Purkinje cell (primary cell): ENCODE results near the gene OR2J1. TPM values are rescaled to one million over a fixed set of nuclear protein-coding genes. Genes with fewer than 3 reads are reported as not detected.

Experiments
- polyA plus RNA-seq: library from polyadenylated mRNA; unstranded; fragments of >200 nt; fragmentation: Nextera tagmentation; gene quantifications from 2 replicates; pipeline ENCODE4 v1.2.1, GENCODE V29; 2014

The OR2J1 gene
- polyA plus RNA-seq: not detected in 2 replicates

DNA sequence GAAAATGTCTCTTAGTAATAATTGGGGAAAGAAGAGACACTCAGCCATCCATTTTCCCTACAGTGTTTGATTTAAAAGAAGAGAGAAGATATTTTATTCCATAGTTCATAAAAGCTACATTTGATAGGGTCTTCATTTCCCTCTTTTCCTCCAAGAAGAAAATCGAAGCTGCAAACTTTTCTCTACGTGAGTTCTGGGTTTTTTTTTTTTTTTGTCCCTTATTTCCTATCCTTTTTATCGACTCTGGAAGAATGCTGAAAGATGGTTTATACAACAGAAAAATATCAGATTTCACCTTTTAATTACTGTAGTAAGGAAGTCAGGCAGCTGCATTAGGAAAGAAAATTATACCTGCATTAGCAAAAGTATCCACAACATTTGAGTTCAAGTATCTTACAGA, at the start of gene OR2J1:
Gene OR2J1, plus strand, starts transcription at position 301 of the 400 bp plus-strand sequence. CDS start 1,453 bp downstream, outside the sequence.

DNA sequence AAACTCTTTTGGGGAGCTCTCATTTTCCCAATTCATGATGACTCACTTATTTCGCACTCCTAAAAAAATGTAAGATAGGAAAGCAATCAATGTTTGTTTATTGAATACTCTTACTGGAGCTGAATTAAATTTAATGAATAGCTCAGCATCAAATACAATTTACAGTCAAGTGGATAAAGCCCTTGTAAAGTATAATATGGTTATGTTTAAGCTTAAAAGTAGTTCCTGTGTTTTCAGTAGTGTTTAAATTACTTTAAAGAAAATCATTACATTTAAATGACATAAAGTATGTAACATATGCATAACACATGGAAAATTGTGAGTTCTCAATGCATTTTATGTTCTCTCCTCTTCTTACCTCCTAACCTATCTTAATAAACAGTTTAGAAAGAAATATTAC, 12.1 kb upstream of the OR2J1 start, which contains the start of gene OR2B3:
Gene OR2B3, minus strand, starts transcription at position 101 of the 400 bp plus-strand sequence. Its CDS starts 65 bp downstream, at position 36.

DNA sequence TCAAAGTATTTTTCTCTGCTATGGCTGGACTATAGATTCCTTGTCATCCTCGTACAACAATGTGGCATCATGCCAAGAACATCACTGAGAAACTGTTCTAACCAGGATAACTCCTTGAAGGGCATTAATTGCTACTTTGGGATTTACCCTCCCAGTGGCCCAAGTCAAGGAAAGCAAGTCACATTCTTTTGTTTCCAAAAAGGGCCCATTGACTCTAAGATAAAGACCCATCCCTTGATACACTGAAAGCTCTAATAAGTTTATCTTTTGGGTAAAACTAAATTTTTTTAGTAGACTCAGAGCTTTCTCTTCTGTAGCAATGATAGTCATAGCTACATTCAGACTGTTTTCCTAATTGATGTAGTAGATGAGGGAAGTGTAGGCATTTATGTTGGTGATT, 8.5 kb downstream of the OR2J1 start, which contains the start of gene OR2J3:
Gene OR2J3, plus strand, starts transcription at position 301 of the 400 bp plus-strand sequence. CDS start 3,833 bp downstream, outside the sequence.

Other genes with a start within 250 kb of the OR2J1 start
- 11.7 and 12.7 TPM in 2 replicates for gene TRIM27, start 175.5 kb upstream of the OR2J1 start, polyA plus RNA-seq
- 0.77 and 0.90 TPM in 2 replicates for gene ZNF311, start 94.2 kb upstream of the OR2J1 start, polyA plus RNA-seq
- not detected in 2 replicates for gene OR2W1, start 54.3 kb upstream of the OR2J1 start, polyA plus RNA-seq
- gene OR2B3, start 12.2 kb upstream of the OR2J1 start, polyA plus RNA-seq: not detected in 2 replicates
- not detected in 2 replicates for gene OR2J3, start 8.6 kb downstream of the OR2J1 start, polyA plus RNA-seq
- not detected in 2 replicates for gene OR2J2, start 71.4 kb downstream of the OR2J1 start, polyA plus RNA-seq
- not detected in 2 replicates for gene OR14J1, start 202.2 kb downstream of the OR2J1 start, polyA plus RNA-seq